DMS 273 treated with DMSO at 0.1 percent for 48 hours (cell line): ENCODE results near the gene PODN.

Experiments
- DNase-seq: peaks from one replicate; lab custom pipeline; 2025; lab: John Stamatoyannopoulos, UW

PODN gene

DNA sequence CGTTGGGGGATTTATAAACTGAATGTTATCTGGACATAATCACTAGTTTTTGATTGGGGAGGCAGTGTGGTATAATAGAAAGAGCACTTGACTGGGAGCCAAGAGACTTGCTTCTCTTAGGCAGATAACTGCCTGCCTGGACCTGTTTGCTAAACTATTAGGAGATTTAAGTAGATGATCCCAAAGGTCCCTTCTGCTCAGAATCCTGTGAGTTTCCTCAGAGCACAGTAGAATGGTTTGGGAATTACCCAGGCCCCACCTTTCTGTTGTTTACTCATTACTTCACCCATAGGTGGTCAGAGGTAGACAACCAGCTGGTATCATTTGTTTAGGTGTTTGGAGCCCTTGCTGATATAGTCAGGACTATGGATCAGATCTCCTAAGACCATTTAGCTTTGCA lies 10.3 kb upstream of the PODN start:
- no peak for DNase-seq

- peak; percentile 66 for DNase-seq
These were observed 4.9 kb upstream of the PODN start for GRCh38 chr1:53057127-53057526.

GRCh38 chr1:53060579-53060978 lies 1.4 kb upstream of the PODN start:
- DNase-seq, result no peak

GRCh38 chr1:53061123-53061858 lies 722 bp upstream of the PODN start:
- no peak for DNase-seq

DNA sequence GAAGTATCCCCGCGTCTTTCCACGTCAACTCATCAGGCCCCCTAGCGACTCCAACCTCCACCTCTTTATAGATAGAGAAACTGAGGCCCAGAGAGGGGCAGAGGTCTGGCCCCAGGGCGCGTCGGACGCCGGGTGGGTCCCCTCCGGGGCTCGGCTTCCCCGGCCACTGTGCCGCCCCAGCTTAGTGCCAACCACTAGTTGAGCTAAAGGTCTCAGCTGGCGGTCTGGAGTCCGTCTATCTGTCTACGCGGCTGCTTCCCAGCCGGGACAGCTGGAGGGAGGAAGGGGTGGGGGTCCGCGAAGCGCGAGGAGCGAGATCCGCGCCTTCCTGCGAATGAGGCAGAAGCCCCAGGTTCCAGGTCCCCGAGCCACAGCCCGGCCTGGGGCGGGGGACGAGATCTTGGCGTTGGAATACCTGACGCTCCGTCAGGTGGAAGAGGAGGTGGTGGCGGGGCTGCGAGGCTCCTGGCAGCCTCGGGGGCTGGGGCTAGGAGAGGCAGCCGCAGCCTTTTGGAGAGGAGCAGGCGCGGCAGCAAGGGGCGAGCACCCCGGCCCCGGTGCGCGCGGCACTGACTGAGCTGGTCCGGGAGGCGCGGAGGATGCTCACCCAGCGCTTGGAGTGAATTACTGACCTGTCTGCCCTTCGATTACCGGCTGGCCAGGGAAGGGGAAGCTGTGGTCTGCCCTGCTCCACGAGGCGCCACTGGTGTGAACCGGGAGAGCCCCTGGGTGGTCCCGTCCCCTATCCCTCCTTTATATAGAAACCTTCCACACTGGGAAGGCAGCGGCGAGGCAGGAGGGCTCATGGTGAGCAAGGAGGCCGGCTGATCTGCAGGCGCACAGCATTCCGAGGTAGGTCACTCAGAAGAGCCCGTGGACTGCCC lies 937 bp downstream of the PODN start:
- no peak for DNase-seq

DNA sequence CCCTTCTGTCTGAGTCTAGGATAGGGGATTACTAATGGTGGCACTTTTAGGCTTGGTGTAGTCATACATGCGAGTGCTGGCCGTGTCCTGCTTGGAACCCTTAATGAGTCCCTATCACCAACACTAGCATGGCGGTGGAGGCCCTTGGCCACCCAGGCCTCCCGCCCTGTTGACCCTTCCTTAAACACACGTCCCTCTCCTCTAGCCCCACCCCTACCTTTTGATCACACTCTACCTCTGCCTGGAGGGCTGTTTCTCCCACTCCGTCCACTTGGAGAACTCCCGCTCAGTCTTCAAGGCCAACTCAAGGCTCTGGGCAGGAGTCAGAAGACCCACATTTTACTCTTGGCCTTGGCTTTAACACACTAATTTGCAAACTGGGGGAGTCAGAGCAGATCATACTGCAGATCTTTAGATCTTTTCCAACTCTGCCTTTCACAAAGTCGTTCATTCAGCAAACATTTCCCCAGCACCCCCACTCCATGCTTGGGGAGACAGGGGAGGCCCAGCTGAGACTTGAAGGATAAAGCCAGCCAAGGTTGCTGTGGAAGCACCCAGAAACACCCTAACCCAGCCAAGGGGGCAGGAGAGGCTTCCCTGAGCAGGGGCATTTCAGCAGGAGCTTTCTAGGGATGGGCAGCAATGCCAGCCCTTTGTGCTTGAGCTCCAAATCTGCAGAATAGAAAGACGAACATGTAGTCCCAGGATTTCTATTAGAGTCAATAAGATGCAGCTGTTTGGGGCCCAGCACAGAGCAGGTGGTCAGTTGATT lies 1.9 kb downstream of the PODN start:
- no peak for DNase-seq

GRCh38 chr1:53065391-53065790 lies 3.4 kb downstream of the PODN start:
- no peak for DNase-seq

DNA sequence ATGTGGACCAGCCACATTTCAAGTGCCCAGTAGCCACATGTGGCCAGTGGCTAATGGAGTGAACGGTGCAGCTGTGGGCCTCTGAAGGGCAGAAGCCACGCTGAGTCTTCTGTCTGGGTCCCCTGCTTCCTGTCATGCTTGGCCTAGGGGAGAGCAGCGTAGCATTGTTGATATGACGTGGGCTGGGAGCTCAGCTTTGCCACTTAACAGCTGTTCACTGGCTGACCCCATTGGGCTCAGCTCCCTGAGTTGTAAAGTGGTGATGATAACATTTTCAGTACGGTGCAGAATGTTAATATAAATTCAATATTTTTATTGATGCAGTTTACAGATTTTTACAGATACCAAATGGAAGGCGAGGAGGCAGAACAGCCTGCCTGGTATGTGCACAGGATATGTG lies 4.5 kb downstream of the PODN start:
- DNase-seq, result no peak

DNA sequence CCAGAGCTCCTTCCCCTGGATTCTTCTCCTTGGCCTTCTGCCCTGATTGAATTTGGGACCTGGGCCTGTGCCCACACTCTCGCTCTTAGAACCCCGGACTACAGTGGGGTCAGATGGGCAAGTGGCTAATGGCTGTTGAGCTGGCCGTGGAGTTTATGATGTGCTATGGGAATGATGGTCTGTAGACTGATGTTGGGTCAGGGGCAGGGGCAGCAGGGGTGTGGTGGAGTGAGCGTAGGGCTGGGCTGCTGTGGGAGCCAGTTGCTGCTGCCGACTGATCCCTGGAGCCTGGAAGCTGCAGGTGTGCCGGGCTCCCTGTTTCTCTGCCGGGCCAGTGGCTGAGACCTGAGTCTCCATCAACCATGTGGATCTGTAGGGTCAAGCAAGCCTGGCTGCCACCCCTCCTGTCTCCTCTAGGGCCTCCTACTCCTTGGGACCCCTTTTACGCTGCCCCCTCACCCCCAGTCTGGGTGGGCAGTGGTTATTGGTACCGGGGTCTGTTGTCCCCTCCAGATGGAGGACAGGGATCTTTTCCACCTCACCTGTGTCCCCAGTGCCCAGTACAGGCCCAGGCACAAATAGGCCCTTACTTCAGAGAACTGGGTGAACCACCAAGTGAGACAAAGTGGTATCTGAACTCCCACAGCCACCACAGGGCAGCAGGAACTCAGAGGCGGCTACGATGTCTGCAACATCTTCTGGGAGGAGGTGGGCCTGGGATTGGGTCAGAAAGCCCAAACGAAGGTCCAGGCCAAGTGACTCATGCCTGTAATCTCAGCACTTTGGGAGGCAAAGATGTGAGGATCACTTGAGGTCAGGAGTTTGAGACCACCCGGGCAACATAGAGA lies 5.1 kb downstream of the PODN start:
- no peak for DNase-seq

GRCh38 chr1:53067886-53068285 lies 5.9 kb downstream of the PODN start:
- no peak for DNase-seq

- DNase-seq, result no peak
These were observed 6.5 kb downstream of the PODN start for GRCh38 chr1:53068314-53069099.

- no peak for DNase-seq
These were observed 7.3 kb downstream of the PODN start for GRCh38 chr1:53069265-53069662.

DNA sequence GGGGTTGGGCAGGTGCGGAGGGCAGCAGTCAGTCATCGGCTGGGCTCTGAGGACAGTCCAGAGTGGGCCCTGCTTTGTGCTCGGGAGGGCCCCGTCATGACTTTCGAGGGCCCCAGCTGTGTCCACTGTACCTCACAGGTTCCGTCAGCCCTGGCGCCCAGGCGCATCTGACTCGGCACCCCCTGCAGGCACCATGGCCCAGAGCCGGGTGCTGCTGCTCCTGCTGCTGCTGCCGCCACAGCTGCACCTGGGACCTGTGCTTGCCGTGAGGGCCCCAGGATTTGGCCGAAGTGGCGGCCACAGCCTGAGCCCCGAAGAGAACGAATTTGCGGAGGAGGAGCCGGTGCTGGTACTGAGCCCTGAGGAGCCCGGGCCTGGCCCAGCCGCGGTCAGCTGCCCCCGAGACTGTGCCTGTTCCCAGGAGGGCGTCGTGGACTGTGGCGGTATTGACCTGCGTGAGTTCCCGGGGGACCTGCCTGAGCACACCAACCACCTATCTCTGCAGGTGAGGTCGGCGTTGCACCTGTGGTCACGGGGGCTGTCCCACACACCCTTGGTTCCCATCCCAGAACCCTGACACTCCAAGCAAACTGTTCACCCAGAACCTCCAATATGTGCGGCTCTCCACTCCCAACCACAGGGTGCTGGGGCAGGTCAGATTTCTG lies 7.8 kb downstream of the PODN start:
- DNase-seq, result no peak

DNA sequence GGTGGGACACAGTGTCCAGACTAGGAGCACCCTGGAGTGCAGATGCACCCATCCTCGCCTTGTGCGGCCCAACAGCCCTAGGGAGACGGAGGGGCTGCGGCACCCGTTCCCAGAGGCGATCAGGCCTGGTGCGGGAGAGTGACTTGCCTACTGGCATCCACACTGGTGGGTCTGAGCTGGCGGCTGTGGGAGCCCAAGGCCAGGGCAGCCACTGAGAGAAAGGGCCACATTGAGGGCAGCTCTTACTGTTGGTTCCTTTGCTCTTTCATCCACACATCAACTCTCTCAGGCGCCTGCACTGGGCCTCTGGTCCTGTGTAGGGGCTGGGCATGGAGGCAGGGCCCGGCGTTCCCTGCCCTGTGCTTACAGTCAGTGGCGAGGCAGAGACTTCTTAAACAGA lies 8.6 kb downstream of the PODN start:
- no peak for DNase-seq

DNA sequence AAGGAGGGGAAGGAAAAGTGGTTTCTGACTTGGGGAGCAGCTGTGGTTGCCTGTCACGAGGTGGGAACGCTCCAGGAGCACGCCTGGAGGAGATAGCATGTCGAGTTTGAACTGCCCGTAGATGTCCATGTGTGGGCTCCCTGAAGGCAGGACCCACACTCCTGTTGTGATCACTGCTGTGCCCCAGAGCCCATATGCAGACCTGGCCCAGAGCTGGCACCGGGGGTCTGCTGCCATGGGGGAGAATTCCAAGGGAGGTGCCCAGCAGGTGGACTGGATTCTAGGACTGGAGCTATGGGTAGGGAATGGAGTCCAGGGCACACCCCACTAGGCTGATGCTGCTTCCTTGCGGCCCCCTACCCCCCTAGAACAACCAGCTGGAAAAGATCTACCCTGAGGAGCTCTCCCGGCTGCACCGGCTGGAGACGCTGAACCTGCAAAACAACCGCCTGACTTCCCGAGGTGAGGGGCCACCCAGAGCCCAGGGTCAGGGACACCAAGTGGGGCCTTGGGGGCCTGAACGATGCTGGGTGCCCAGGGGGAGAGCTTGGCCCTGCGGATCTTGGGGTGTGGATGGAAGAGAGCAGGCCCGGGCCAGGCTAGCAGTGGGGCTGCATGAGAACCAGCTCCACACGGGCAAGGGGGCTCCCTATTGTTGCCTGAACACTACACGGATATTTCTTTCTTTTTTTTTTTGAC lies 9.3 kb downstream of the PODN start:
- no peak for DNase-seq

DNA sequence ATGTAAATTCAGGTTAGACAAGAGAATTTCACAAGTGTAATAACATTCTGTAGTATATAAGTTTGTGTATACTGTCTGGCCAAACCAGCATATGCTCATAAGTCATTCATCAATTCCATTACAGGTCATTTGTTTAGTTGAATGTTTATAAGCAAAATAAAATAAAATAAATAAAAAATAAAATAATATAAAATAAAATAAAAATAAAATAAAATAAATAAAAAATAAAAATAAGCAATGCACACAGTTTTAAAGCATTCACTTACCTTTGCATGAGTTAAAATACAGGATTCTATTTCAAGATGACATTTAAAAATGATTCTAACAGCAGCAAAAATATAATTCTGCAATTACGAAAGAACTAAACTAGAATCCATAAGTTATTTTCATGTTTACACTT lies 9.9 kb downstream of the PODN start:
- no peak for DNase-seq

GRCh38 chr1:53073287-53073686 lies 11.3 kb downstream of the PODN start:
- DNase-seq, result no peak

DNA sequence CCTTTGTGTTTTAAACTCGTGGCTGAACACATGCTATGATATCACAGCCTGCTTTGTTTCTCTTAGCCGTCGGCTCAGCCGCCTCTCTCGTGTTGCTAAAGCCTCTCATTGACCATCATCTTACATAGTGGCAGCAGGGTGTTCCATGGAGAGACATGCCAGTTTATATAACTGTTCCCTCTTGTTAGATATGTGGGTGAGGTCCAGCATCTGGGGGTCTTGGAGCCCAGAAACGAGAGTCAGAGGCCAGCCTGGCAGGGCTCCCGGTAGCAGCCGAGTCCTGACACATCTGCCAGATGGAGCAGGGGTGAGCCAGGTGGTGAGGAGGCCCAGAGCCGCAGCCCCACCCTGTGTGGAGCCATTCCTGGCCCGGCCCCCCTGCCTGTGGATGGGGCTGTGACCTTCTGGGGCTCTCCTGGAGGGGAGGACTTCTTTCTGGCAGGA lies 11.9 kb downstream of the PODN start:
- DNase-seq, result peak; percentile 80

- no peak for DNase-seq
These were observed 12.5 kb downstream of the PODN start for GRCh38 chr1:53074313-53075154.
